HG03159 (cell line): ENCODE measurements around the gene RABEP2.
"Not testable (repeated sequence)": the region's sequence is repeated elsewhere in the genome, so short reads cannot be mapped to it uniquely, and the experiment has no call there.

Experiments used
- ATAC-seq: cut with Tn5 transposase; IDR thresholded peaks from one replicate; pipeline ENCODE4 v1.9.1; 2021; ENCODE audit warnings: mild to moderate bottlenecking, moderate library complexity; ENCODE audit not compliant: unreplicated experiment

The RABEP2 gene, protein sequence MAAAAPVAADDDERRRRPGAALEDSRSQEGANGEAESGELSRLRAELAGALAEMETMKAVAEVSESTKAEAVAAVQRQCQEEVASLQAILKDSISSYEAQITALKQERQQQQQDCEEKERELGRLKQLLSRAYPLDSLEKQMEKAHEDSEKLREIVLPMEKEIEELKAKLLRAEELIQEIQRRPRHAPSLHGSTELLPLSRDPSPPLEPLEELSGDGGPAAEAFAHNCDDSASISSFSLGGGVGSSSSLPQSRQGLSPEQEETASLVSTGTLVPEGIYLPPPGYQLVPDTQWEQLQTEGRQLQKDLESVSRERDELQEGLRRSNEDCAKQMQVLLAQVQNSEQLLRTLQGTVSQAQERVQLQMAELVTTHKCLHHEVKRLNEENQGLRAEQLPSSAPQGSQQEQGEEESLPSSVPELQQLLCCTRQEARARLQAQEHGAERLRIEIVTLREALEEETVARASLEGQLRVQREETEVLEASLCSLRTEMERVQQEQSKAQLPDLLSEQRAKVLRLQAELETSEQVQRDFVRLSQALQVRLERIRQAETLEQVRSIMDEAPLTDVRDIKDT

GRCh38 chr16:28924762-28925385 lies at the start of gene RABEP2:
TSS of gene RABEP2 (minus strand) at chr16:28925238. CDS start at chr16:28925163, 75 bp downstream.
- peak; percentile 58 for ATAC-seq

DNA sequence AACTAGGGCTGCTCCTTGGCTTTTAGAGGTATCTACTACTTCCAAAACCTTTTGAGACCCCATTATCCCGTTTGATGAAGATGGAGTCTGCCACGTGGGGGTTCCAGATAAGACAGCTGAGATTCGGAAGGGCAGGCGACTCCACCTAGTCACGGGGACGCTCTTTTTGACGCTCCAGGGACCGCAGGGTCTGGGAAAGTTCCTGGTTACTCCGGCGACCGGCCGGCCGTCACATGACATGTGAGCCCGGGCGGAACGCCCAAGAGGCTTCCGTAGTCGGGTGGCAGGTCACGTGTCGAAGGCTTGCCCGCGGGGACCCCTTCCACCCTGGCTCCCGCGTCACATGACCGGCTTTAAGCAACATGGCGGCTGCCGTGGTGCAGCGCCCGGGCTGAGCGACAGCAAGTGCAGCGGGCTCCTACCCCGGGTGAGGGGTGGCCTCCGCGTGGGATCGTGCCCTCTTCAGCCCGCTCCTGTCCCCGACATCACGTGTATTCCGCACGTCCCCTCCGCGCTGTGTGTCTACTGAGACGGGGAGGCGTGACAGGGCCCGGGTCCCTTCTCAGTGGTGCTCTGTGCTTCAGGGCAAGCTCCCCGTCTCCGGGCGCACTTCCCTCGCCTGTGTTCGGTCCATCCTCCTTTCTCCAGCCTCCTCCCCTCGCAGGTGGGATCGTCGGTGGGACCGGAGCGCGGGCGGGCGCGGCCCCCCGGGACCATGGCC lies 49.6 kb upstream of the RABEP2 start, which contains the start of gene SPNS1:
TSS of gene SPNS1 (plus strand) at position 342 of the 721 bp plus-strand sequence. CDS start at position 716, 374 bp downstream.
- peak; percentile 85 for ATAC-seq

- peak; percentile 17 for ATAC-seq
Measured at GRCh38 chr16:28974007-28974436, 49.0 kb upstream of the RABEP2 start.

DNA sequence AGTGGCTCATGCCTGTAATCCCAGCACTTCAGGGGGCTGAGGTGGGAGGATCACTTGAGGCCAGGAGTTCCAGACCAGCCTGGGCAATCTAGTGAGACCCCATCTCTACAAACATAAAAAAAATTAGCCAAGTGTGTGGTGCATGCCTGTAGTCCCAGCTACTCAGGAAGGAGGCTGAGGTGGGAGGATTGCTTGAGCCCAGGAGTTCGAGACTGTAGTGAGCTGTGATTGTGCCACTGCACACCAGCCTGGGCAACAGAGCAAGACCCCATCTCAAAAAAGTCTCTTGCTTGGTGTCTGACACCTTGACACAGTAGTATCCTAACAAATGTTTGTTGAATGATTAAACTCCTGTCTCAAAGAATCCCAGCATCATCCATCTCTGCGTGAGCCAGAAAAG lies 44.7 kb upstream of the RABEP2 start:
- not testable (repeated sequence) for ATAC-seq

DNA sequence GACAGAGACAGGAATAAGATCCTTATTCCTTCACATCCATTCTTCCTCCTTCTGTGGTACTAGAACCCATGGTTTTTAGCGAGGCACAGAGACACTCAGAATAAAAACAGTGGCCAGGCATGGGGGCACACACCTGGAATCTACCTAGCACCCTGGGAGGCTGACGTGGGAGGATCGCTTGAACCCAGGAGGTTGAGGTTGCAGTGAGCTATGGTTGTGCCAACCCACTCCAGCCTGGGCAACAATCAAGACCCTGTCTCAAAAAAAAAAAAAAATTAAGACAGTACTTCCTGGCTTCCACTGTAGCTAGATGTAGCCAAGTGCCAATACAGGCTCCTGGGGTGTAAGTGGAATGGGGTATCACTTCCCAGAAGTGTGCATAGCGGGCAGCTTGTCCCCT lies 42.1 kb upstream of the RABEP2 start:
- ATAC-seq, result no peak

DNA sequence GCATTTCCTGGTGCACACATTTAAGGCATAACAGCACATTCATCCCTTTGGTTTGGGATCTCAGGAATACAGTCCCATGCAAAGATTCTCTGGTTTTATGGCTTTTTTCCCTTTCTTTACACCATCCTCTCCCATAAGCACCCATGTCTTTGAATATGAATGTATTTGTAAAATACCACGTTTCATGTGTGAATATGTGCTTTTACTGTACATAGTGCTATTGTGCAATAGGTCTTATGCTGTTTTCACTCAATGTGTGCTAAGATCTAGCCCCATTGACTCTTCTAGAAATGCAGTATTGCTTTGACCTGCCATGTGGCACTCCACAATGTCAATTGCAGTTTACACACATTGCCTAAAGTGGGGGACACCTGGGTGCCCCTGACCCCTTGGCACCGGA lies 39.5 kb upstream of the RABEP2 start:
- ATAC-seq, result no peak

DNA sequence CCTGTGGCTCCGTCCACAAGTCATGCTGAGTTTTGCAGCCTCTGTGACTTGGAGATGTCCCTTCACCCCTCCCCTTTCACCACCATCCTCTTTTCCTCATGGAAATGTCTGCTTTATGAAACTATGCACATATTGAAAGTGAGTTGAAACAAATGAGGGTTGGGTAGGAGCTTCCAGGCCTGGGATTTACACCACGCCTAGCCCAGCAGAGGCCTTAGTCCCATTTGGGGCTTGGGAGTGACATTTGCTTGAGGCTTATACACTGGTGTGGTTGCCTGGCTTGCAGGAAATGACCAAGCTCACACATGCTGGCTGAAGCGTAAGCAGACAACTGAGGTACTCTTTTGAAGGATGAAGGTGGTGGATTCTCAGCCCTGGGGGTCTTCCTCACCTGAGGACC lies 39.0 kb upstream of the RABEP2 start:
- ATAC-seq, result no peak

GRCh38 chr16:28958836-28959235 lies 33.8 kb upstream of the RABEP2 start:
- no peak for ATAC-seq

GRCh38 chr16:28958216-28958615 lies 33.2 kb upstream of the RABEP2 start:
- no peak for ATAC-seq

DNA sequence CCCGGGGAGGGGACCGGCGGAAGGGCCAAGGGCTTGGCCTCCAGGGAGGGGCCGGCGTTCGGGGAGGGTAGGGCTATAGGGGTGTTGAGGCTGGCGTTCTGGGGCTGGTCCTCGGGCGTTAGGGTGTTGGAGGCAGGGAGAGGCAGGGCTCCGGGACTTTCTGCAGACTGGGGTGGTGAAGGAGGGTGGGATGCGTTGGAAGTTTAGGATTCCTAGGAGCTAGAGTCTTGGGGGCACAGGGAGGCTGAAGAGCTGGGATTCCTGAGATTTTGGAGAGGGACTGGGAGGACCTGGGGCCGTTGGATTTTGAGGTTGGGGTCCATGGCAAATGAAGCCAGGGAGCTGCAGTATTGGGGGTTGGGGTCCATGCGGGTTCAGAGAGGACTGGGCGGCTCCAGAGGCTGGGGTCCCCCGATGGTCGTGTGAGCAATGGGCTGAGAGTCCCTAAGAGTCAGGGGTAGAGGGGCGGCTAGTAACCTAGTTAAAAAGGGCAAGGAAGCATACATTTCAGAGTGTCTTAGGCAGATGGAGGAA lies 26.4 kb upstream of the RABEP2 start:
- ATAC-seq, result no peak

DNA sequence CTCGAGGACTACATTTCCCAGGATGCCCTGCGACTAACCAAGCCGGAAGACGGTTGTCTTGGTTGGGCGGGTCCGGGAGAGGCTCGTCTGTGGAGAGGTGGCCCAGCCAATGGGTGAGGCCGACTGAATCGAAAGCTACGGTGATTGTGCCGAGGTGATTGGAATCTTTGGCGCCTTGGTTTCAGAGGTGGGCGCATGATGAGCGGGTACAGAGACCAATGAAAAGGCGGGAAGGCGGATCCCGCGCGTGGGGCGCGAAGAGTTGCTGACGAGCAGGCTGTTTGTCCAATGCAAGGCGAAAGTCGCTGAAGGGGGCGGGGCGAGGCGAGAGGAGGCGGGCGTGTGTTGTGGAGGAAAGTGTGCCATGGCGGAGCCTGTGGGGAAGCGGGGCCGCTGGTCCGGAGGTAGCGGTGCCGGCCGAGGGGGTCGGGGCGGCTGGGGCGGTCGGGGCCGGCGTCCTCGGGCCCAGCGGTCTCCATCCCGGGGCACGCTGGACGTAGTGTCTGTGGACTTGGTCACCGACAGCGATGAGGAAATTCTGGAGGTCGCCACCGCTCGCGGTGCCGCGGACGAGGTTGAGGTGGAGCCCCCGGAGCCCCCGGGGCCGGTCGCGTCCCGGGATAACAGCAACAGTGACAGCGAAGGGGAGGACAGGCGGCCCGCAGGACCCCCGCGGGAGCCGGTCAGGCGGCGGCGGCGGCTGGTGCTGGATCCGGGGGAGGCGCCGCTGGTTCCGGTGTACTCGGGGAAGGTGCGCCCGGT lies 25.8 kb upstream of the RABEP2 start, which contains the start of gene NFATC2IP:
TSS of gene NFATC2IP (plus strand) at position 290 of the 762 bp plus-strand sequence. CDS start at position 365, 75 bp downstream.
- ATAC-seq, result peak; percentile 83

GRCh38 chr16:28946681-28947080 lies 21.6 kb upstream of the RABEP2 start:
- no peak for ATAC-seq

GRCh38 chr16:28943281-28943680 lies 18.2 kb upstream of the RABEP2 start:
- no peak for ATAC-seq

- not testable (repeated sequence) for ATAC-seq
Measured at GRCh38 chr16:28939825-28940224, 14.8 kb upstream of the RABEP2 start.

GRCh38 chr16:28938721-28939120 lies 13.7 kb upstream of the RABEP2 start:
- ATAC-seq, result no peak

DNA sequence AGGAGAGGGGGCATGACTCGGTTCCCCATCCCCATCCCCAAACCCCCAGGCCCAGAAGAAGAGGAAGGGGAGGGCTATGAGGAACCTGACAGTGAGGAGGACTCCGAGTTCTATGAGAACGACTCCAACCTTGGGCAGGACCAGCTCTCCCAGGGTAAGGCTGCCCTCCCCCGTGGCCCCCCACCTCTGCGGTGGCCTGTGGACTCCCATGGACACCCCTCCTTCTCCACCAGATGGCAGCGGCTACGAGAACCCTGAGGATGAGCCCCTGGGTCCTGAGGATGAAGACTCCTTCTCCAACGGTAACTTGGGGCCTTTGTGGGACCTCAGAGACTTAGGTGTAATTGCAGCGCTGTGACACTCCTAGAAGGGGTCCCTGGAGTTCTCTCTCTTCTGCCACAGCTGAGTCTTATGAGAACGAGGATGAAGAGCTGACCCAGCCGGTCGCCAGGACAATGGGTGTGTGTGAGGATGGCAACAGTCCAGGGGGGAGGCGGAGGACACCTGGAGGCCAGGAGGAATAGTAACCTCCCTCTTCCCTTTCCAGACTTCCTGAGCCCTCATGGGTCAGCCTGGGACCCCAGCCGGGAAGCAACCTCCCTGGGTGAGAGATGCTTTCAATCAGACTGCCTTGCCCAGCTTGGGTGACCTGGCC lies 12.3 kb upstream of the RABEP2 start:
- no peak for ATAC-seq

- no peak for ATAC-seq
Measured at GRCh38 chr16:28936784-28937155, 11.7 kb upstream of the RABEP2 start.

DNA sequence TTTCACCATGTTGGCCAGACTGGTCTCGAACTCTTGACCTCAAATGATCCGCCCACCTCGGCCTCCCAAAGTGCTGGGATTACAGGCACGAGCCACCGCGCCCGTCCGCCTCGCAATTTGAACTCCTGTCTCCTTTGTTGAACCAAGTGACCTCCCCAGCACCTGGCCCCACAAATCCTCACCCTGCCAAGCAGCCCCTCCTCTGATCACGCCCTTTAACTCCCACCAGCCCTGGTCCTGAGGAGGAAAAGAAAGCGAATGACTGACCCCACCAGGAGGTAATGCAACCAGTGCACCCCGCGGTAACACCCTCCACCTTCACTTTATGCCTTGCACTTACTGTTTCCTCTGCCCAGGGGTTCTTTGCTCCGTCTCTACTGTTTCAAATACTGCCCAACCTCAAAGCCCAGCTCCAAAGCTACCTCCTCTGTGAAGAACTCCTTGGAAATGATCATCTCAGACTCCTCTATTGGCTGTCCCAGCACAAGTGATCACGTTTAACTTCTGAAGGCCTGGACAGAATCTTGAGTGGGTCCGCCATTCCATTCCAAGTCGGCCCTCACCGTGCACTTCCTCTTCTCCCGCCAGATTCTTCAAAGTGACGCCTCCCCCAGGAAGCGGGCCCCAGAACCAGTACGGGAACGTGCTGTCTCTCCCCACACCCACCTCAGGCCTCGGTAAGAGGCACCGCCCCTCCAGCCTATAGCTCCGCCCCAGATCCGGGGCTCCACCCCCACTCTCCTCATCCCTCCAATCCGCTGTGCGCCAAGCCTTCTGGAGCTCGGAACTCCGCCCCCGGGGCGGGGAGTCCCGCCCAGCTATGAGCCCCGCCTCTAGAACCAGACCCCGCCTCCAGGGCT lies 11.1 kb upstream of the RABEP2 start:
- peak; percentile 66 for ATAC-seq

- ATAC-seq, result no peak
Measured at GRCh38 chr16:28935346-28935745, 10.3 kb upstream of the RABEP2 start.
